ENCODE results near the gene ZMYM1.

ZMYM1 gene

DNA sequence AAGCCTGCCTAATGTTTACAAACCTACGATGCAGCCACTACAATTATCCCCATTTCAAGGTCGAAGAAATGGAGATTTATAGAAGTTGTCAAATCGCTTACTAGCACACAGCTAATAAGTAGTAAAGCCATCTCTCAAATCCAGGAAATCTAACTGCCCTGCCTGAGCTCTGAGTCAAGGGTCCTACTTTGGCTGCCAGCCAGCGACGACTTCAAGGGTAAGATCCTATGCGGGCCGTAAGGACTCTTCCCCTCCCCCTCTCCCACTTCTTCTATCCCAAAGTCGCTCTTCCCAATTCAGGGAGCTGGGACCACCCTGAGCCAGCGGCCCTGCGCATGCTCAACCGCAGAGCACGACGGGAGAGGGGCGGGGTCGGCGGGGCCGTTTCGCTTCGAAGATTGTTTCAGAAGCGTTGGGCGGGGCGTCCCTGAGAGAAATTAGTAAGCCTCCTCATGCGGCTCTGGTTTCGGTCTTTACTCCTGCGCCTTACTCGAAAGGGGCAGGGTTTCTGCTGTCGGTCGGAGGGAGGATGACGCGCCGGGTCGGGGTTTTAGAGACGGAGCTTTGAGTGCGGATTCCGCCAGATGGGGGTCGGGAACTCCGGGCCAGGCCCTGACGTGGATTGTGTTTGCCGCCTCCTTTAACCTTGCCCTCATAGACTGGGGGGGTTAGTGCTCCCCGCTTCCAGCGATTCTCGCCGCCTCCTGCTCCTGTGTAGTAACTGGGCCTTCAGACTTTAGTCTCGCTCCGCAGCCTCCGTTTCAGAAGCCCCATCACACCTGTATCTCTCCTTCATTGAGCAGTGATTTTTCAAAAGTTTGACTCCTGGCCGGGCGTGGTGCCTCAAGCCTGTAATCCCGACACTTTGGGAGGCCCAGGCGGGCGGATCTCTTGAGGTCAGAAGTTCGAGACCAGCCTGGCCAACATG is at the start of gene ZMYM1:
Gene ZMYM1 (plus strand): TSS at position 383 of the 928 bp plus-strand sequence. CDS start 14,603 bp downstream, outside the sequence.
- Mint-ChIP-seq H3K9me3 (peaks cover 3% of the 10 kb centered on the region), H3K4me3 (peak within 1 kb of the TSS; percentile 98), H3K4me1 (peaks cover 39% of the 10 kb centered on the region), H3K27ac (peak within 1 kb of the TSS; percentile 100), H3K36me3 (peaks cover 9% of the 10 kb centered on the region), H3K27me3 (peaks cover 18% of the 10 kb centered on the region)
- ATAC-seq: peak; percentile 97

- no peaks in the 10 kb centered on the region for H3K27me3 Mint-ChIP-seq
- H3K9me3 Mint-ChIP-seq: no peaks in the 10 kb centered on the region
- H3K36me3 Mint-ChIP-seq: peaks cover 34% of the 10 kb centered on the region
- peaks cover 39% of the 10 kb centered on the region for H3K4me1 Mint-ChIP-seq
- H3K4me3 Mint-ChIP-seq: peak overlapping the region; percentile 100
- ATAC-seq: no peak
- H3K27ac Mint-ChIP-seq: peak overlapping the region; percentile 96
Measured at GRCh38 chr1:35029761-35030160, 49.4 kb upstream of the ZMYM1 start.

- H3K36me3 Mint-ChIP-seq: peaks cover 32% of the 10 kb centered on the region
- H3K4me1 Mint-ChIP-seq: peaks cover 37% of the 10 kb centered on the region
Measured at GRCh38 chr1:35030338-35030737, 48.8 kb upstream of the ZMYM1 start.

GRCh38 chr1:35030756-35031446 is 48.3 kb upstream of the ZMYM1 start:
- no peaks in the 10 kb centered on the region for H3K27me3 Mint-ChIP-seq

More at GRCh38 chr1:35030338-35030737, 48.8 kb upstream of the ZMYM1 start:
- Mint-ChIP-seq H3K27ac (peak overlapping the region; percentile 96), H3K4me3 (peak overlapping the region; percentile 100), H3K9me3 (no peaks in the 10 kb centered on the region), H3K27me3 (no peaks in the 10 kb centered on the region)
- no peak for ATAC-seq

GRCh38 chr1:35032384-35032739 is 46.8 kb upstream of the ZMYM1 start:
- Mint-ChIP-seq H3K27ac (no peak overlapping the region), H3K27me3 (no peaks in the 10 kb centered on the region), H3K9me3 (no peaks in the 10 kb centered on the region), H3K36me3 (peaks cover 17% of the 10 kb centered on the region), H3K4me3 (peak overlapping the region; percentile 51), H3K4me1 (peaks cover 22% of the 10 kb centered on the region)
- no peak for ATAC-seq

More at GRCh38 chr1:35030756-35031446, 48.3 kb upstream of the ZMYM1 start:
- ATAC-seq: peak; percentile 82
- peaks cover 32% of the 10 kb centered on the region for H3K4me1 Mint-ChIP-seq
- H3K36me3 Mint-ChIP-seq: peaks cover 27% of the 10 kb centered on the region
- H3K9me3 Mint-ChIP-seq: no peaks in the 10 kb centered on the region
- H3K27ac Mint-ChIP-seq: peak overlapping the region; percentile 96
- peak overlapping the region; percentile 100 for H3K4me3 Mint-ChIP-seq

DNA sequence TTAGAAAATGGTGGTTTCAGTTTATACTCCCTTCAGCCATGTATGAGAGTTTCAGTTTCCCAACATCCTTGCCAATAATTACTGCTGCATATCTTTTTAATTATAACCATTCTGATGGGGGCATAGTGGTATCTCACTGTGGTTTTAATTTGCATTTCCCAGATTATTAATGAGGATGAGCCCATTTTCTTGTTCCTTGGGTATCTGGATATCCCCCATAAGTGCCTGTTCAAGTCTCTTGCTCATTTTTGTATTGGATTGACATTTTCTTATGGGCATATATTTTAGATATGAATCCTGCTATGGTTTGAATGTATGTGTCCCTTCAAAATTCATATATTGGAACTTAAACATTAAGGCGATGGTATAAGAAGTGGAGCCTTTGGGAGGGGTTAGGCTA is 45.8 kb upstream of the ZMYM1 start:
- Mint-ChIP-seq H3K9me3 (no peaks in the 10 kb centered on the region), H3K4me3 (no peak overlapping the region), H3K27ac (no peak overlapping the region), H3K4me1 (peaks cover 16% of the 10 kb centered on the region), H3K36me3 (peaks cover 12% of the 10 kb centered on the region), H3K27me3 (peaks cover under 1% of the 10 kb centered on the region)
- no peak for ATAC-seq

DNA sequence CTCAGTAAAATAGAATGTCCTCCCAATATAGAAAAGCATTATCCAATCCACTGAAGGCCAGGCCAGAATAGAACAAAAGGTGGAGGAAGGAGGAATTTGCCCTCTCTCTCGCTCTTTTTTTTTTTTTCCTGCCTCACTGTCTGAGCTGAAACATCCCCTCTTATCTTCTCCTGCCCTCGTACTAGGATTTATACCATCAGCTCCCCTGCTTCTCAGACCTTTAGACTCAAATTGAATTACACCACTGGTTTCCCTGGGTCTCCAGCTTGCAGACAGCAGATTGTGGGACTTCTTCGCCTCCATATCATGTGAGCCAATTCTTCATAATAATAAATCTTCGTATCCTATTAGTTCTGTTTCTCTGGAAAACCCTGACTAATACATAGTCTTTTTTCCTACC is 42.6 kb upstream of the ZMYM1 start:
- H3K4me1 Mint-ChIP-seq: no peaks in the 10 kb centered on the region
- H3K27ac Mint-ChIP-seq: no peak overlapping the region
- H3K9me3 Mint-ChIP-seq: peaks cover 2% of the 10 kb centered on the region
- no peaks in the 10 kb centered on the region for H3K36me3 Mint-ChIP-seq
- no peak overlapping the region for H3K4me3 Mint-ChIP-seq
- H3K27me3 Mint-ChIP-seq: peaks cover 6% of the 10 kb centered on the region
- ATAC-seq: no peak

GRCh38 chr1:35037206-35037605 is 42.0 kb upstream of the ZMYM1 start:
- Mint-ChIP-seq H3K27me3 (peaks cover 6% of the 10 kb centered on the region), H3K4me1 (no peaks in the 10 kb centered on the region), H3K4me3 (no peak overlapping the region), H3K27ac (no peak overlapping the region), H3K36me3 (no peaks in the 10 kb centered on the region), H3K9me3 (peaks cover 2% of the 10 kb centered on the region)
- no peak for ATAC-seq

- Mint-ChIP-seq H3K36me3 (no peaks in the 10 kb centered on the region), H3K9me3 (peaks cover 2% of the 10 kb centered on the region), H3K4me3 (no peak overlapping the region), H3K27me3 (peaks cover 6% of the 10 kb centered on the region), H3K4me1 (no peaks in the 10 kb centered on the region), H3K27ac (no peak overlapping the region)
- ATAC-seq: no peak
Measured at GRCh38 chr1:35038723-35039122, 40.5 kb upstream of the ZMYM1 start.

GRCh38 chr1:35043498-35043897 is 35.7 kb upstream of the ZMYM1 start:
- H3K4me3 Mint-ChIP-seq: no peak overlapping the region
- peaks cover 2% of the 10 kb centered on the region for H3K9me3 Mint-ChIP-seq
- no peak for ATAC-seq
- no peaks in the 10 kb centered on the region for H3K36me3 Mint-ChIP-seq
- H3K27ac Mint-ChIP-seq: no peak overlapping the region
- H3K27me3 Mint-ChIP-seq: peaks cover 4% of the 10 kb centered on the region
- peaks cover 11% of the 10 kb centered on the region for H3K4me1 Mint-ChIP-seq

DNA sequence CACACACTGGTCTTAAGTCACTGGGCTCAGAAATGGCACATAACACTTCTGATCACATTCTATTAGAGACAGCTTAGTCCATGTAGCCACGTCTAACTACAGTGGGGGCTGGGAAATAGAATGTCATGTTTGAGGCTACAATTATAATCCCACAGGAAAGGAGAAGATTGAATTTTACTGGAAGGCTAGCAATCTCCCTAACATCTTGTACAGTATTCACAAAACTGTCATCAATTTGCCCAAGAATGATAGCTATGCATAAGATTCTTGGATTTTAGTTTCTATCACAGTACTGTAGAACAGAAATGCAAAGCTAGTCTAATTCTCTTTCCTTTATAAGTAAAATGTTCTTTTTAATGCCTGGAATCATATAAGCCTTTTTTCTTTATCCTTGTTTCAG is 34.8 kb upstream of the ZMYM1 start:
- Mint-ChIP-seq H3K4me3 (no peak overlapping the region), H3K36me3 (no peaks in the 10 kb centered on the region), H3K27ac (no peak overlapping the region), H3K27me3 (no peaks in the 10 kb centered on the region), H3K9me3 (no peaks in the 10 kb centered on the region), H3K4me1 (peaks cover 17% of the 10 kb centered on the region)
- no peak for ATAC-seq

- no peak overlapping the region for H3K4me3 Mint-ChIP-seq
- H3K27ac Mint-ChIP-seq: no peak overlapping the region
- no peak for ATAC-seq
- H3K4me1 Mint-ChIP-seq: peaks cover 17% of the 10 kb centered on the region
- no peaks in the 10 kb centered on the region for H3K36me3 Mint-ChIP-seq
- H3K9me3 Mint-ChIP-seq: no peaks in the 10 kb centered on the region
- H3K27me3 Mint-ChIP-seq: peaks cover 14% of the 10 kb centered on the region
Measured at GRCh38 chr1:35046730-35047129, 32.5 kb upstream of the ZMYM1 start.

DNA sequence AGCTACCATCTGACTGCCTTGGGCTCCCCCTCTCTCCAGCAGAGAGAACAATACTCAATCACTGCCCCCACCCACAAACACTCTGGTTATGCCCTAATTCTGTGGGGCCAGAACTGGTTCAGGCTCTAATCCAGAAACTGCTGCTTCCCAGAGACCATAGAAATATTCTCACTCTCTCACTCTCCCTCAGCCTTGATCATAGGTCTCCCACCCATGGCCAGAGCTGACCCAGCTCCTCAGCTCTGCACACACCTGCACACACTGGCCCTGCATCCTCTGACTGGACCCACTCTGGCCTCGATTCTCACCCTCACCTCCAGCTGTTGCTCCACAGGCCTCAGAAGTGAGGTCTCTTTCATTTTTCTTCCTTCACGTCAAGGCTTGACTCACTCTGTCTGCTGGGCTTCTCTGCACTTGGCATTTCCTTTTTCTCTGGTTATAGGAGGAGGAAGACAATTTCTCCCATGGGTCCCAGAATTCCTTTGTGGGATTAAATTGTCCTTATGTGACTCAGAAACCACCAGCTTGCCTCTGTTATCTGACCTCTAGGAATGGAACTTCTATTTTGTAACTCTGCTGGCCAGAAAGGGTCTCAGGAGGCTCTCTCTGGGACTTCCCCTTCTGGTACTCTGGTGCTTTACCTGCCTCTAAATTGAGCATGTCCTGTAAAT is 31.9 kb upstream of the ZMYM1 start:
- no peaks in the 10 kb centered on the region for H3K36me3 Mint-ChIP-seq
- no peak overlapping the region for H3K27ac Mint-ChIP-seq
- H3K9me3 Mint-ChIP-seq: no peaks in the 10 kb centered on the region
- peaks cover 17% of the 10 kb centered on the region for H3K4me1 Mint-ChIP-seq
- H3K4me3 Mint-ChIP-seq: no peak overlapping the region
- peaks cover 20% of the 10 kb centered on the region for H3K27me3 Mint-ChIP-seq
- ATAC-seq: peak; percentile 56

DNA sequence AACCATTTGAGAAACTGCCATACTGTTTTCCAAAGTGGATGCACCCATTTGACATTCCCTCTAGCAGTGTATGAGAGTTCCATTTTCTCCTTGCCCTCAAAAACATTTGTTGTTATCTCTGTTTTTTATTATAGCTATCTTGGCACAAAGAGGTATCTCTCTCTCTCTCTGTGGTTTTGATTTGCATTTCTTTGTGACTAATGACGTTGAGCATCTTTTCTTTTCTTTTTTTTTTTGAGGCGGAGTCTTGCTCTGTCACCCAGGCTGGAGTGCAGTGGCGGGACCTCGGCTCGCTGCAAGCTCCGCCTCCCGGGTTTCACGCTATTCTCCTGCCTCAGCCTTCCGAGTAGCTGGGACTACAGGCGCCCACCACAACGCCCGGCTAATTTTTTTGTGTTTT is 30.1 kb upstream of the ZMYM1 start:
- ATAC-seq: no peak
- peaks cover 17% of the 10 kb centered on the region for H3K4me1 Mint-ChIP-seq
- peaks cover 28% of the 10 kb centered on the region for H3K27me3 Mint-ChIP-seq
- H3K27ac Mint-ChIP-seq: no peak overlapping the region
- H3K9me3 Mint-ChIP-seq: no peaks in the 10 kb centered on the region
- no peaks in the 10 kb centered on the region for H3K36me3 Mint-ChIP-seq
- no peak overlapping the region for H3K4me3 Mint-ChIP-seq

DNA sequence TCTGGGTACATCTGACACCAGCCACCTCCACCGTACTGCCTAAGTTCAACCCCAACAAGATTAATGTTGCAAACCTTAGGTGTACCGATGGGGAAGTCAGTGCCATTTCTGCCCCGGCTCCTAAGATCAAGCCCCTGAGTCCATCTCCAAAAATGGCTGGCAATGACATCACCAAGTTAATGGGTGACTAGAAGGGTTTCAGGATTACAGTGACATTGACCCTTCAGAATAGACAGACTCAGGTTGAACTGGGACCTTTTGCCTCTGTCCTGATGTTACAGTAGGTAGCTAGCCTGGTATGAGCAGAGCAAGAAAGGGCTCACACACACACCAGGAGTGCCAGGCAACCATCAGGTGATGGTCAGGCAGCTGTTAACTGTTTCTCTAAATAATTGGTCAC is 25.8 kb upstream of the ZMYM1 start:
- Mint-ChIP-seq H3K4me1 (peaks cover 6% of the 10 kb centered on the region), H3K36me3 (no peaks in the 10 kb centered on the region)
- ATAC-seq: no peak

More for the DNA sequence above, 25.8 kb upstream of the ZMYM1 start:
- peaks cover 56% of the 10 kb centered on the region for H3K27me3 Mint-ChIP-seq
- H3K9me3 Mint-ChIP-seq: peaks cover 2% of the 10 kb centered on the region
- no peak overlapping the region for H3K27ac Mint-ChIP-seq
- H3K4me3 Mint-ChIP-seq: no peak overlapping the region

Measured in stimulated activated memory B cell treated with anti-CD40 and anti-IgM and Interleukin-4, amounts not matched to agents 10 μg/mL and 1 μg/mL and 100 μg/mL, for 72 hours (primary cell).